ENCODE results near the gene CNN2. TPM values are rescaled to one million over a fixed set of nuclear protein-coding genes. Genes with fewer than 3 reads are reported as not detected.

CNN2 gene
- total and polyA plus RNA-seq, 2 donors, result 55.9 to 127 TPM

DNA sequence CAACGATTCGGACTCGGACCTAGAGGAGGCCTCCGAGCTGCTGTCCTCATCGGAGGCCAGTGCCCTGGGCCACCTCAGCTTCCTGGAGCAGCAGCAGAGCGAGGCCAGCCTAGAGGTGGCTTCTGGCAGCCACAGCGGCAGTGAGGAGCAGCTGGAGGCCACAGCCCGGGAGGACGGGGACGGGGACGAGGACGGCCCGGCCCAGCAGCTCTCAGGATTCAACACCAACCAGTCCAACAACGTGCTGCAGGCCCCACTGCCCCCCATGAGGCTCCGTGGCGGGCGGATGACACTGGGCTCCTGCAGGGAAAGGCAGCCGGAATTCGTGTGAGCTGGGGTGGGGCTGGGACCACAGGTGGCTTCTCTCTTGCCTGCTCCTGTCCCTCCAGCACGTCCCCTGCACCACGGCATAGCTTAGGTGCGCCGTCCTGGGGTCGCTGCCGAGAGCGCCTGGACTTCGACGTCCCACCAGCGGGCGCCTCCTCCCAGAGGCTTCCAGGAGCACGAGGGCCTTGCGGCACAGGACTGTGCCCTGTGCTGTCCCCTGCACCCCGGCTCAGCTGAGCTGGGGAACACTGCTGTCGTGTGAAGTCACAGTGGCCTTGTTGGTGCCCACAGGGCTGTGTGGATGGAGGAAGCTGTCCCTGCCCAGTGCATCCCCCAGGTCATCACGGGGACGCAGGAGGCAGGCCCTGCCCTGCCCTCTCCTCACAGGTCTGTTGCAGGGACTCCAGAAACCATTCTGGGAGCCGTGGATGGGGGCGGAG lies 59.5 kb downstream of the CNN2 start:
- H3K27ac ChIP-seq (ENCODE audit: low read depth in 1 of 2, low read length in 1 of 2), result peak overlapping the region in 1 of 2 donors; percentile 11
- H3K27me3 ChIP-seq (ENCODE audit: control insufficient read depth in 2 of 2, insufficient read depth in 1 of 2, low read length in 1 of 2), result no peaks in the 10 kb centered on the region
- H3K9me3 ChIP-seq (ENCODE audit: control insufficient read depth in 2 of 2, insufficient read depth in 1 of 2, low read length in 1 of 2), result no peaks in the 10 kb centered on the region
- H3K36me3 ChIP-seq (ENCODE audit: control insufficient read depth in 2 of 2, insufficient read depth in 2 of 2, low read length in 1 of 2), result peaks cover 88 to 90% of the 10 kb centered on the region in 2 donors
- peaks cover 15 to 34% of the 10 kb centered on the region in 2 donors for H3K4me1 ChIP-seq (ENCODE audit: control insufficient read depth in 2 of 2, insufficient read depth in 2 of 2, low read length in 2 of 2)
- DNase-seq (ENCODE audit: low read depth in 6 of 9, low spot score in 9 of 9), result no peak
- no peak overlapping the region for H3K4me3 ChIP-seq (ENCODE audit: low read length in 2 of 2)
- WGBS, result 93% methylated on average over 38 of the region's 38 CpGs

DNA sequence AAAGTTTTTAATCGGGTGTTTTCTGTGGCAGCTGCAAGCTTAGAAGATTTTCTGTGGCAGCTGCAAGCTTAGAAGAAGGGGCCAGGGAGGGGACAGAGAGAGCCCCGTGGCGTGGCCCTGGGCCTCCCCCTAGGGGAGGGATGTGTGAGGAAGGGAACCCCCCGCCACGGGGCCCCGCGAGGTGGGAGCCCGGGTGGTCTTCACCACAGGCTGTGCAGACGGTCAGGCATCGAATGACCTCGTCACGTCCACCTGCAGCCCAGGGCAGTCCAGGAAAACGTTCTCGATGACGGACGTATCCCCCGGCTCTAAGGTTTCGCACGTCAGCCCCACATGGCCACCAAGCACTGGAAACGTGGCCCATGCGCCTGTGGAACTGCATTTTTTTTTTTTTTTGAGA lies 60.2 kb downstream of the CNN2 start:
- no peak for DNase-seq (ENCODE audit: low read depth in 6 of 9, low spot score in 9 of 9)
- Histone ChIP-seq H3K27me3 (ENCODE audit: control insufficient read depth in 2 of 2, insufficient read depth in 1 of 2, low read length in 1 of 2) (no peaks in the 10 kb centered on the region), H3K9me3 (ENCODE audit: control insufficient read depth in 2 of 2, insufficient read depth in 1 of 2, low read length in 1 of 2) (no peaks in the 10 kb centered on the region), H3K4me1 (ENCODE audit: control insufficient read depth in 2 of 2, insufficient read depth in 2 of 2, low read length in 2 of 2) (peaks cover 15 to 34% of the 10 kb centered on the region in 2 donors), H3K4me3 (ENCODE audit: low read length in 2 of 2) (no peak overlapping the region), H3K36me3 (ENCODE audit: control insufficient read depth in 2 of 2, insufficient read depth in 2 of 2, low read length in 1 of 2) (peaks cover 88 to 90% of the 10 kb centered on the region in 2 donors), H3K27ac (ENCODE audit: low read depth in 1 of 2, low read length in 1 of 2) (peak overlapping the region; percentile 25 to 26)
- WGBS, result 90% methylated on average over 21 of the region's 21 CpGs

DNA sequence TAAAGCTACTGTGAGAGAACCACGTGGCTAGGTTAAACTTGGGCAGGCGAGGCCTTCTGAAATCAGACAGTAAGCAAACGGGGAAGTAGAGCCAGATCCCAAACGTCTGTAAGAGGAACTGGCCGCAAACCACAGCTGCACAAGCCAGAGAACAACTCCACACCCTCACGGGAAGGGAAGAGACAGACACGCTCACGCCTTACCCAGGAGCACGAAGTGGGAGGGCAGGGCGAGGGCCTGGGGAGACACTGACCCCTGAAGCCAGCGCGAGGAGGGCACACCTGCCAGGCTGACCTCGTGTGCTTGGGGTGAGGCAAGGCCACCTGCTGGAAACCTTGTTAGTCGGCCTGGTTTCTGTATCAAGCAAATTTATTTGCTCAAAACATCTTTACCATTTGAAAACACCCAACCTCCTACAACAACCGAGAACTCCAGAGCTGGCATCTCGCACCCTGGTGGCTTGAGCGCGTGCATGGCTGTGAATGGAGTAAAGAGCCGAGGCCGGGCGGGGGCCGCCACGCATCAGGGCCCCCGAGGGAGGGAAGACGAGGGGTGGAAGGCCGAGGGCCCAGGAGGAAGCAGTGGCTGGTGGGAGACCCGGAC lies 61.5 kb downstream of the CNN2 start:
- no peak overlapping the region for H3K4me3 ChIP-seq (ENCODE audit: low read length in 2 of 2)
- peaks cover 15 to 34% of the 10 kb centered on the region in 2 donors for H3K4me1 ChIP-seq (ENCODE audit: control insufficient read depth in 2 of 2, insufficient read depth in 2 of 2, low read length in 2 of 2)
- WGBS, result 16% methylated on average over 27 of the region's 27 CpGs
- H3K9me3 ChIP-seq (ENCODE audit: control insufficient read depth in 2 of 2, insufficient read depth in 1 of 2, low read length in 1 of 2), result no peaks in the 10 kb centered on the region
- DNase-seq (ENCODE audit: low read depth in 6 of 9, low spot score in 9 of 9), result peak in 1 of 9 donors; percentile 75
- peak overlapping the region; percentile 55 to 73 for H3K27ac ChIP-seq (ENCODE audit: low read depth in 1 of 2, low read length in 1 of 2)
- peaks cover 86 to 87% of the 10 kb centered on the region in 2 donors for H3K36me3 ChIP-seq (ENCODE audit: control insufficient read depth in 2 of 2, insufficient read depth in 2 of 2, low read length in 1 of 2)
- no peaks in the 10 kb centered on the region for H3K27me3 ChIP-seq (ENCODE audit: control insufficient read depth in 2 of 2, insufficient read depth in 1 of 2, low read length in 1 of 2)

DNA sequence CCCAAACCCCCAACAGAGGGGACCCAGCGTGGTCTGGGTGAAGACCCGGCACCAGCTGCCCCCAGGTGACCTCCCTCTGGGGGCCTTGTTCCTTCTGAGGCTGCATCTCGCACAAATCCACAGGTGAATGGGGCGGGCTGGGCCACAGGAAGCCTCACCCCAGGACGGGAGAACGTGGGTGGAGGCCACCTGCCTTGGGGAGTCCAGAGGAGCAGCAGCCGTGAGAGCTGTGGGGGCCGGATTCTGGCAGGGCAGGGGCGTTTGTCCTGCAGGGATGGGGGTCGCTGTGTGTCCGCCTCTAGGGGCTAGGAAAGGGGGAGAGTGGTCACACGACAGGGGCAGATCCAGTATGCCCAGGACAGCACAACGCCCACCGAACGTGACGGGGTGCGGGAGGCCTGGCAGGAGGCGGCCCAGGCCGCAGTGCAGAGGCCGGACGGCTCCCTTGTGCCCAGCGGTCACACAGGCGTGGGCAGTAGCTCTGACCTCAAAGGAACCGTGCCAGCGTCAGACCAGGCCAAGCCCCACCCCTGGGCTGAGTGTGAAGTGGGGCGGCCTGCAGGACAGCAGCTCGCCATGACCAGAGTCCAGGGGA lies 62.1 kb downstream of the CNN2 start:
- DNase-seq (ENCODE audit: low read depth in 6 of 9, low spot score in 9 of 9), result no peak
- H3K27me3 ChIP-seq (ENCODE audit: control insufficient read depth in 2 of 2, insufficient read depth in 1 of 2, low read length in 1 of 2), result no peaks in the 10 kb centered on the region
- H3K4me3 ChIP-seq (ENCODE audit: low read length in 2 of 2), result no peak overlapping the region
- WGBS, result 85% methylated on average over 27 of the region's 27 CpGs
- H3K36me3 ChIP-seq (ENCODE audit: control insufficient read depth in 2 of 2, insufficient read depth in 2 of 2, low read length in 1 of 2), result peaks cover 86 to 87% of the 10 kb centered on the region in 2 donors
- H3K27ac ChIP-seq (ENCODE audit: low read depth in 1 of 2, low read length in 1 of 2), result peak overlapping the region; percentile 55 to 73
- H3K4me1 ChIP-seq (ENCODE audit: control insufficient read depth in 2 of 2, insufficient read depth in 2 of 2, low read length in 2 of 2), result peaks cover 15 to 34% of the 10 kb centered on the region in 2 donors
- H3K9me3 ChIP-seq (ENCODE audit: control insufficient read depth in 2 of 2, insufficient read depth in 1 of 2, low read length in 1 of 2), result no peaks in the 10 kb centered on the region

Other genes starting within 250 kb of the CNN2 start
- 75.1 TPM for gene PTBP1, start 229.2 kb upstream of the CNN2 start, total RNA-seq
- 129 TPM for gene PTBP1, start 229.2 kb upstream of the CNN2 start, polyA plus RNA-seq
- gene PLPPR3, start 204.7 kb upstream of the CNN2 start, total RNA-seq, result 0.19 TPM
- 0.16 TPM for gene PLPPR3, start 204.7 kb upstream of the CNN2 start, polyA plus RNA-seq
- gene AZU1, start 198.8 kb upstream of the CNN2 start, total RNA-seq, result 6.1 TPM
- gene AZU1, start 198.8 kb upstream of the CNN2 start, polyA plus RNA-seq, result 5.7 TPM
- gene PRTN3, start 185.6 kb upstream of the CNN2 start, total RNA-seq, result 25.2 TPM
- 15.4 TPM for gene PRTN3, start 185.6 kb upstream of the CNN2 start, polyA plus RNA-seq
- 7.7 TPM for gene ELANE, start 174.3 kb upstream of the CNN2 start, total RNA-seq
- 11.2 TPM for gene ELANE, start 174.3 kb upstream of the CNN2 start, polyA plus RNA-seq
- gene CFD, start 166.9 kb upstream of the CNN2 start, total RNA-seq, result 6.3 TPM
- 40.0 TPM for gene CFD, start 166.9 kb upstream of the CNN2 start, polyA plus RNA-seq
- gene MED16, start 133.4 kb upstream of the CNN2 start, total RNA-seq, result 8.9 TPM
- 64.4 TPM for gene MED16, start 133.4 kb upstream of the CNN2 start, polyA plus RNA-seq
- gene RNU6-9, start 133.1 kb upstream of the CNN2 start, total RNA-seq, result not detected
- not detected for gene RNU6-9, start 133.1 kb upstream of the CNN2 start, polyA plus RNA-seq
- 25.7 TPM for gene R3HDM4, start 113.4 kb upstream of the CNN2 start, total RNA-seq
- 102 TPM for gene R3HDM4, start 113.4 kb upstream of the CNN2 start, polyA plus RNA-seq
- 0.24 TPM for gene KISS1R, start 109.3 kb upstream of the CNN2 start, total RNA-seq
- 0.14 TPM for gene KISS1R, start 109.3 kb upstream of the CNN2 start, polyA plus RNA-seq
- gene ARID3A, start 100.6 kb upstream of the CNN2 start, total RNA-seq, result 8.8 TPM
- 4.4 TPM for gene ARID3A, start 100.6 kb upstream of the CNN2 start, polyA plus RNA-seq
- gene WDR18, start 42.3 kb upstream of the CNN2 start, total RNA-seq, result 34.0 TPM
- 56.0 TPM for gene WDR18, start 42.3 kb upstream of the CNN2 start, polyA plus RNA-seq
- under 0.01 TPM for gene GRIN3B, start 26.2 kb upstream of the CNN2 start, total RNA-seq
- gene GRIN3B, start 26.2 kb upstream of the CNN2 start, polyA plus RNA-seq, result 0.09 TPM
- gene TMEM259, start 5.5 kb upstream of the CNN2 start, total RNA-seq, result 73.1 TPM
- 359 TPM for gene TMEM259, start 5.5 kb upstream of the CNN2 start, polyA plus RNA-seq
- not detected for gene RNU6-2, start 5.1 kb upstream of the CNN2 start, total RNA-seq
- gene RNU6-2, start 5.1 kb upstream of the CNN2 start, polyA plus RNA-seq, result not detected
- gene ABCA7, start 13.5 kb downstream of the CNN2 start, total RNA-seq, result 23.4 TPM
- gene ABCA7, start 13.5 kb downstream of the CNN2 start, polyA plus RNA-seq, result 315 TPM
- gene ARHGAP45, start 40.6 kb downstream of the CNN2 start, total RNA-seq, result 118 TPM
- 295 TPM for gene ARHGAP45, start 40.6 kb downstream of the CNN2 start, polyA plus RNA-seq
- gene POLR2E, start 68.8 kb downstream of the CNN2 start, total RNA-seq, result 79.0 TPM
- gene POLR2E, start 68.8 kb downstream of the CNN2 start, polyA plus RNA-seq, result 84.0 TPM
- gene GPX4, start 77.4 kb downstream of the CNN2 start, total RNA-seq, result 194 TPM
- gene GPX4, start 77.4 kb downstream of the CNN2 start, polyA plus RNA-seq, result 546 TPM
- 15.4 TPM for gene SBNO2, start 147.7 kb downstream of the CNN2 start, total RNA-seq
- gene SBNO2, start 147.7 kb downstream of the CNN2 start, polyA plus RNA-seq, result 62.4 TPM
- gene STK11, start 179.2 kb downstream of the CNN2 start, total RNA-seq, result 42.5 TPM
- gene STK11, start 179.2 kb downstream of the CNN2 start, polyA plus RNA-seq, result 60.2 TPM
- 0.09 TPM for gene CBARP, start 211.4 kb downstream of the CNN2 start, total RNA-seq
- 0.37 TPM for gene CBARP, start 211.4 kb downstream of the CNN2 start, polyA plus RNA-seq
- gene ATP5F1D, start 215.1 kb downstream of the CNN2 start, total RNA-seq, result 47.6 TPM
- gene ATP5F1D, start 215.1 kb downstream of the CNN2 start, polyA plus RNA-seq, result 150 TPM
- 8.7 TPM for gene MIDN, start 222.0 kb downstream of the CNN2 start, total RNA-seq
- 55.1 TPM for gene MIDN, start 222.0 kb downstream of the CNN2 start, polyA plus RNA-seq
- 229 TPM for gene CIRBP, start 242.7 kb downstream of the CNN2 start, total RNA-seq
- gene CIRBP, start 242.7 kb downstream of the CNN2 start, polyA plus RNA-seq, result 693 TPM
- gene FAM174C, start 248.9 kb downstream of the CNN2 start, total RNA-seq, result 29.2 TPM
- gene FAM174C, start 248.9 kb downstream of the CNN2 start, polyA plus RNA-seq, result 62.2 TPM